Activated naive CD4-positive, alpha-beta T cell treated with anti-CD3 and anti-CD28 coated beads for 36 hours (primary cell): ENCODE results near the gene STX17. TPM values are rescaled to one million over a fixed set of nuclear protein-coding genes. Genes with fewer than 3 reads are reported as not detected.

Experiments
- CTCF ChIA-PET: fragments of 350-600 bp; sonication (Branson Sonifier 250); formaldehyde crosslinking; loops from one replicate; lab custom pipeline; 2021; ENCODE audit warnings: antibody characterized with exemption; lab: Charles Lee
- DNase-seq: peaks from one replicate; pipeline ENCODE4 v3.0.0-alpha.2; 2020
- H3K27ac Mint-ChIP-seq: one replicate; pipeline ENCODE4 v1.8.0; 2021; ENCODE audit warnings: mild to moderate bottlenecking, mixed read lengths
- H3K27me3 Mint-ChIP-seq: one replicate; pipeline ENCODE4 v1.8.0; 2021; ENCODE audit warnings: low read depth, mixed read lengths
- H3K36me3 Mint-ChIP-seq: one replicate; pipeline ENCODE4 v1.8.0; 2021; ENCODE audit warnings: low read depth, mixed read lengths
- H3K4me1 Mint-ChIP-seq: one replicate; pipeline ENCODE4 v1.8.0; 2021; ENCODE audit warnings: low read depth, mixed read lengths
- H3K4me3 Mint-ChIP-seq: one replicate; pipeline ENCODE4 v1.8.0; 2021; ENCODE audit warnings: mild to moderate bottlenecking, moderate library complexity, mixed read lengths
- H3K9me3 Mint-ChIP-seq: one replicate; pipeline ENCODE4 v1.8.0; 2021; ENCODE audit warnings: mixed read lengths
- intact Hi-C: fragments of 100-400 bp; cut with micrococcal nuclease; formaldehyde crosslinking; loops from one replicate; pipeline ENCODE4 v1.15.1; 2023
- total RNA-seq, 2 experiments: library from RNA; stranded (reverse); gene quantifications; one replicate each; pipeline ENCODE4 v1.2.3, GENCODE V29; 2021

STX17 gene
- total RNA-seq, 2 experiments from 2014 or later, result 28.1 to 31.6 TPM

GRCh38 chr9:100019541-100019940, 113.1 kb downstream of the STX17 start:
- intact Hi-C loops, result no loop called here
- H3K4me1 Mint-ChIP-seq, result no peaks in the 10 kb centered on the region
- CTCF ChIA-PET, result interaction anchor here (1.1 kb wide), 1 partner anchor 8 kb away, joined by 3 read pairs; no protein-coding TSS in a partner anchor
- H3K9me3 Mint-ChIP-seq, result no peaks in the 10 kb centered on the region
- H3K4me3 Mint-ChIP-seq, result no peak overlapping the region
- no peak overlapping the region for H3K27ac Mint-ChIP-seq
- DNase-seq, result no peak
- H3K36me3 Mint-ChIP-seq, result peaks cover 9% of the 10 kb centered on the region
- no peaks in the 10 kb centered on the region for H3K27me3 Mint-ChIP-seq

Other genes starting within 250 kb of the STX17 start
- gene NR4A3, start 84.8 kb upstream of the STX17 start, total RNA-seq, result 1 to 10 TPM; 3.8 to 4.2 TPM
- gene ERP44, start 192.3 kb downstream of the STX17 start, total RNA-seq, result 1 to 10 TPM; 9.1 to 9.5 TPM
- gene INVS, start 192.6 kb downstream of the STX17 start, total RNA-seq, result 1 to 10 TPM; 5.7 to 7.3 TPM